CD14-positive monocyte (primary cell): ENCODE measurements around the gene OR5F1. TPM values are rescaled to one million over a fixed set of nuclear protein-coding genes. Genes with fewer than 3 reads are reported as not detected.

Experiments used
- DNase-seq, 3 donors: peaks; one replicate each; pipeline ENCODE4 v3.0.0-alpha.2; 2011 to 2022
- H2AFZ ChIP-seq: 2 replicates; pipeline ENCODE4 v1.6.0; 2012; ENCODE audit warnings: mild to moderate bottlenecking, low read depth, low read length, inconsistent platforms; ENCODE audit not compliant: insufficient read depth, poor library complexity, severe bottlenecking
- H3K27ac ChIP-seq, 2 donors: 1 replicate in 1 of 2; 2 replicates in 1 of 2; pipeline ENCODE4 v1.5.1; 2012 to 2013; ENCODE audit warnings: low read length in 2 of 2, control low read depth in 1 of 2, inconsistent platforms in 1 of 2, low read depth in 1 of 2, mild to moderate bottlenecking in 1 of 2
- H3K27me3 ChIP-seq, 2 donors: one replicate each; pipeline versions ENCODE4 v1.6.0 to v1.6.1; 2011 to 2013; ENCODE audit warnings: low read length in 2 of 2; ENCODE audit not compliant: control insufficient read depth in 2 of 2, insufficient read depth in 2 of 2
- H3K36me3 ChIP-seq, 2 donors: replicated peaks in 1 of 2; 1 replicate in 1 of 2; 2 replicates in 1 of 2; pipeline versions ENCODE4 v1.5.1 to v1.6.1; 2012 to 2013; ENCODE audit warnings: low read length in 2 of 2, control low read depth in 1 of 2, inconsistent platforms in 1 of 2, mild to moderate bottlenecking in 1 of 2; ENCODE audit not compliant: insufficient read depth in 2 of 2, control insufficient read depth in 1 of 2
- H3K4me1 ChIP-seq, 2 donors: 1 replicate in 1 of 2; 2 replicates in 1 of 2; pipeline versions ENCODE4 v1.5.1 to v1.6.1; 2012 to 2013; ENCODE audit warnings: low read length in 2 of 2, control low read depth in 1 of 2, inconsistent platforms in 1 of 2, mild to moderate bottlenecking in 1 of 2, moderate library complexity in 1 of 2; ENCODE audit not compliant: insufficient read depth in 2 of 2, control insufficient read depth in 1 of 2
- H3K4me2 ChIP-seq: replicated peaks from 2 replicates; pipeline ENCODE3; 2012; ENCODE audit warnings: low read length, moderate library complexity, mild to moderate bottlenecking; ENCODE audit not compliant: poor library complexity, severe bottlenecking; ENCODE audit errors: extremely low read depth
- H3K4me3 ChIP-seq, 3 experiments: fragments of 200-600 bp in 1 of 3; sonication (generic) in 1 of 3; replicated peaks in 1 of 3; 1 replicate in 2 of 3; 2 replicates in 1 of 3; pipeline ENCODE4 v1.5.1; 2011 to 2013; ENCODE audit warnings: low read length in 3 of 3, mild to moderate bottlenecking in 3 of 3, control low read depth in 2 of 3, low read depth in 2 of 3, inconsistent platforms in 1 of 3, moderate library complexity in 1 of 3
- H3K79me2 ChIP-seq: 2 replicates; pipeline ENCODE4 v1.6.0; 2012; ENCODE audit warnings: mild to moderate bottlenecking, control low read depth, inconsistent platforms, low read length, moderate library complexity; ENCODE audit not compliant: insufficient read depth
- H3K9ac ChIP-seq: 2 replicates; pipeline ENCODE4 v1.6.0; 2017; ENCODE audit warnings: low read length, mild to moderate bottlenecking; ENCODE audit not compliant: insufficient read depth, poor library complexity, severe bottlenecking
- H3K9me3 ChIP-seq, 2 donors: replicated peaks in 1 of 2; 1 replicate in 1 of 2; 2 replicates in 1 of 2; pipeline versions ENCODE4 v1.5.1 to v1.6.1; 2012 to 2013; ENCODE audit warnings: low read length in 2 of 2, control low read depth in 1 of 2; ENCODE audit not compliant: control insufficient read depth in 1 of 2, insufficient read depth in 1 of 2
- H4K20me1 ChIP-seq: 2 replicates; pipeline ENCODE4 v1.6.0; 2012; ENCODE audit warnings: mild to moderate bottlenecking, low read length, control low read depth, moderate library complexity; ENCODE audit not compliant: insufficient read depth
- H3K27ac Mint-ChIP-seq, 7 donors: one replicate each; pipeline ENCODE4 v1.8.0; 2020; ENCODE audit warnings: mild to moderate bottlenecking in 7 of 7, mixed read lengths in 7 of 7, moderate library complexity in 6 of 7, inconsistent platforms in 2 of 7
- H3K27me3 Mint-ChIP-seq, 3 donors: one replicate each; pipeline ENCODE4 v1.8.0; 2021 to 2022; ENCODE audit warnings: low read depth in 3 of 3, mild to moderate bottlenecking in 3 of 3, mixed read lengths in 3 of 3, moderate library complexity in 3 of 3, inconsistent platforms in 1 of 3
- H3K36me3 Mint-ChIP-seq, 2 donors: one replicate each; pipeline ENCODE4 v1.8.0; 2020; ENCODE audit warnings: mixed read lengths in 2 of 2, inconsistent platforms in 1 of 2, mild to moderate bottlenecking in 1 of 2
- H3K4me1 Mint-ChIP-seq: one replicate; pipeline ENCODE4 v1.8.0; 2020; ENCODE audit warnings: mild to moderate bottlenecking, mixed read lengths
- H3K4me3 Mint-ChIP-seq, 2 donors: one replicate each; pipeline ENCODE4 v1.8.0; 2020; ENCODE audit warnings: mild to moderate bottlenecking in 2 of 2, mixed read lengths in 2 of 2, moderate library complexity in 1 of 2
- H3K9me3 Mint-ChIP-seq, 7 donors: one replicate each; pipeline ENCODE4 v1.8.0; 2020 to 2022; ENCODE audit warnings: mixed read lengths in 7 of 7, mild to moderate bottlenecking in 6 of 7, moderate library complexity in 6 of 7, inconsistent platforms in 2 of 7
- CTCF ChIP-seq: fragments of 200-600 bp; IDR thresholded peaks from one replicate; pipeline ENCODE4 v1.8.0; 2022; ENCODE audit warnings: antibody characterized with exemption, mild to moderate bottlenecking
- WGBS: methylation state at CpG from one replicate; pipeline ENCODE4 v1.1.5; 2013; ENCODE audit warnings: missing lambda C conversion rate; ENCODE audit not compliant: insufficient coverage; 5-methylcytosine and 5-hydroxymethylcytosine counted together
- intact Hi-C, 2 donors: fragments of 100-400 bp; cut with micrococcal nuclease; formaldehyde crosslinking; loops; one replicate each; pipeline versions ENCODE4 v1.15.0 to v1.15.1; 2023
- polyA plus RNA-seq, 3 donors: library from polyadenylated mRNA; depleted of rRNA in 1 of 3; unstranded in 2 of 3; stranded (reverse) in 1 of 3; fragments of 300-500 nt in 2 of 3; fragments of >200 nt in 1 of 3; fragmentation: Illumina TruSeq in 2 of 3; gene quantifications; 1 replicate in 2 of 3; 2 replicates in 1 of 3; pipeline ENCODE4 v1.2.3, GENCODE V29; 2012 to 2021

Gene OR5F1
- polyA plus RNA-seq, 3 donors = not detected

GRCh38 chr11:55970935-55971334 lies 23.5 kb downstream of the OR5F1 start:
- no peaks in the 10 kb centered on the region for H3K27me3 Mint-ChIP-seq
- Histone ChIP-seq H3K9ac (no peak overlapping the region), H3K79me2 (no peaks in the 10 kb centered on the region), H3K4me2 (no peak overlapping the region), H3K36me3 (no peaks in the 10 kb centered on the region), H3K9me3 (peaks cover 7 to 10% of the 10 kb centered on the region in 2 donors), H2AFZ (no peak overlapping the region), H3K27me3 (no peaks in the 10 kb centered on the region), H4K20me1 (no peaks in the 10 kb centered on the region), H3K4me1 (no peaks in the 10 kb centered on the region), H3K27ac (no peak overlapping the region), H3K4me3 (no peak overlapping the region)
- no peaks in the 10 kb centered on the region for H3K4me1 Mint-ChIP-seq
- H3K36me3 Mint-ChIP-seq = no peaks in the 10 kb centered on the region
- 86% methylated on average over 2 of the region's 3 CpGs for WGBS
- no peak for TF ChIP-seq CTCF
- no peak overlapping the region for H3K27ac Mint-ChIP-seq
- no peak for DNase-seq
- intact Hi-C loops = no loop called here
- no peak overlapping the region for H3K4me3 Mint-ChIP-seq
- H3K9me3 Mint-ChIP-seq = peaks cover 0 to 7% (median 3%) of the 10 kb centered on the region in 7 donors

- WGBS = no CpG with 5 or more reads among the region's 2 CpGs
Measured at GRCh38 chr11:55969845-55970244, 24.6 kb downstream of the OR5F1 start, which contains the start of gene OR10AG1. Gene OR10AG1, minus strand, starts transcription at chr11:55969945. Its CDS starts 38 bp downstream, at chr11:55969907.

More at GRCh38 chr11:55969845-55970244, 24.6 kb downstream of the OR5F1 start, which contains the start of gene OR10AG1:
- Histone ChIP-seq H3K36me3 (no peaks in the 10 kb centered on the region), H3K9ac (no peak within 1 kb of the TSS), H4K20me1 (no peaks in the 10 kb centered on the region), H3K79me2 (no peaks in the 10 kb centered on the region), H3K4me3 (no peak within 1 kb of the TSS), H3K4me2 (no peak within 1 kb of the TSS), H3K4me1 (no peaks in the 10 kb centered on the region), H3K27ac (no peak within 1 kb of the TSS), H3K9me3 (peaks cover 7 to 10% of the 10 kb centered on the region in 2 donors), H2AFZ (no peak within 1 kb of the TSS), H3K27me3 (no peaks in the 10 kb centered on the region)
- Mint-ChIP-seq H3K4me1 (no peaks in the 10 kb centered on the region), H3K9me3 (peaks cover 0 to 7% (median 3%) of the 10 kb centered on the region in 7 donors), H3K36me3 (no peaks in the 10 kb centered on the region), H3K27ac (no peak within 1 kb of the TSS), H3K4me3 (no peak within 1 kb of the TSS), H3K27me3 (no peaks in the 10 kb centered on the region)
- intact Hi-C loops = no loop called here
- no peak for TF ChIP-seq CTCF
- DNase-seq = no peak
